HepG2 (cell line): ENCODE data around the gene SH3PXD2A. TPM values are rescaled to one million over a fixed set of nuclear protein-coding genes. Genes with fewer than 3 reads are reported as not detected.
A peak's percentile ranks its signal among the peaks of the same experiment; 100 is the strongest.

Source experiments
- ASH2L ChIP-seq: fragments of 300-600, 200-600 bp; sonication (generic); IDR thresholded peaks from 2 replicates; pipeline ENCODE4 v1.7.0; 2017; ENCODE audit warnings: low read depth, mild to moderate bottlenecking, moderate library complexity, mixed read lengths, low read length; ENCODE audit not compliant: insufficient read length
- CEBPB ChIP-seq: IDR thresholded peaks from 2 replicates; pipeline ENCODE4 v1.6.1; 2011; ENCODE audit warnings: low read depth, low read length, improper control_type of control experiment, borderline replicate concordance
- CREM ChIP-seq, 2 experiments: sonication (generic) in 1 of 2; formaldehyde crosslinking in 1 of 2; IDR thresholded peaks; 2 replicates each; pipeline versions ENCODE4 v1.4.0 to v1.6.1; 2016 to 2020; ENCODE audit warnings: antibody characterized with exemption in 1 of 2, mild to moderate bottlenecking in 1 of 2, missing genetic modification reagents in 1 of 2
- EED ChIP-seq: sonication (generic); formaldehyde crosslinking; IDR thresholded peaks from 2 replicates; pipeline ENCODE4 v1.5.0; 2020; ENCODE audit warnings: mild to moderate bottlenecking, missing genetic modification reagents
- EP300 ChIP-seq, 3 experiments: sonication (generic) in 1 of 3; formaldehyde crosslinking in 1 of 3; IDR thresholded peaks; 2 replicates each; pipeline versions ENCODE4 v1.5.1 to v1.6.1; 2011 to 2020; ENCODE audit warnings: low read depth in 2 of 3, low read length in 2 of 3, borderline replicate concordance in 1 of 3, improper control_type of control experiment in 1 of 3, mild to moderate bottlenecking in 1 of 3, missing genetic modification reagents in 1 of 3, moderate library complexity in 1 of 3
- HMG20A ChIP-seq: IDR thresholded peaks from 2 replicates; pipeline ENCODE4 v1.6.1; 2016; ENCODE audit warnings: borderline replicate concordance
- HNRNPL ChIP-seq: fragments of 200-400 bp; formaldehyde crosslinking; IDR thresholded peaks from 2 replicates; pipeline ENCODE4 v1.6.1; 2017; ENCODE audit warnings: mild to moderate bottlenecking, low read depth, low read length
- MED13 ChIP-seq: sonication (generic); formaldehyde crosslinking; IDR thresholded peaks from 2 replicates; pipeline ENCODE4 v1.5.0; 2020; ENCODE audit warnings: missing genetic modification reagents
- NR2F1 ChIP-seq, 2 experiments: fragments of 450-650 bp in 1 of 2; formaldehyde crosslinking in 1 of 2; IDR thresholded peaks; 2 replicates each; pipeline versions ENCODE4 v1.5.0 to v1.6.1; 2016 to 2020; ENCODE audit warnings: mild to moderate bottlenecking in 1 of 2, missing compliant biosample characterization in 1 of 2, missing genetic modification reagents in 1 of 2, moderate library complexity in 1 of 2
- ONECUT2 ChIP-seq: sonication (generic); formaldehyde crosslinking; IDR thresholded peaks from 2 replicates; pipeline ENCODE4 v1.4.0; 2020; ENCODE audit warnings: missing genetic modification reagents
- POLR2AphosphoS5 ChIP-seq: IDR thresholded peaks from 2 replicates; pipeline ENCODE4 v1.6.1; 2012; ENCODE audit warnings: low read depth, low read length
- RAD51 ChIP-seq: fragments of 450-650 bp; IDR thresholded peaks from 2 replicates; pipeline ENCODE4 v1.6.1; 2016; ENCODE audit warnings: borderline replicate concordance
- RBM39 ChIP-seq: fragments of 200-400 bp; formaldehyde crosslinking; IDR thresholded peaks from one replicate; pipeline ENCODE4 v1.6.1; 2018; ENCODE audit warnings: antibody characterized with exemption, mild to moderate bottlenecking, low read depth, low read length; ENCODE audit not compliant: poor library complexity, severe bottlenecking
- RCOR2 ChIP-seq: IDR thresholded peaks from 2 replicates; pipeline ENCODE4 v1.6.1; 2016; ENCODE audit warnings: missing biosample characterization, missing genetic modification reagents
- RNF2 ChIP-seq: fragments of 450-650 bp; conservative IDR thresholded peaks from 2 replicates; pipeline ENCODE4 v1.6.1; 2016; ENCODE audit warnings: low read depth
- SNAPC2 ChIP-seq: sonication (generic); formaldehyde crosslinking; IDR thresholded peaks from 2 replicates; pipeline ENCODE4 v1.8.1; 2022; ENCODE audit warnings: mild to moderate bottlenecking, missing genetic modification reagents
- TEAD3 ChIP-seq: optimal IDR thresholded peaks from 2 replicates; pipeline ENCODE3; 2016; ENCODE audit warnings: borderline replicate concordance
- YEATS2 ChIP-seq: sonication (generic); formaldehyde crosslinking; IDR thresholded peaks from 2 replicates; pipeline ENCODE4 v1.4.0; 2020; ENCODE audit warnings: missing genetic modification reagents, borderline replicate concordance
- ZNF143 ChIP-seq: sonication (generic); formaldehyde crosslinking; IDR thresholded peaks from 2 replicates; pipeline ENCODE4 v1.4.0; 2020; ENCODE audit warnings: missing genetic modification reagents
- ZSCAN21 ChIP-seq: sonication (generic); formaldehyde crosslinking; IDR thresholded peaks from 2 replicates; pipeline ENCODE4 v1.8.0; 2022; ENCODE audit warnings: mild to moderate bottlenecking, missing genetic modification reagents, moderate library complexity, borderline replicate concordance
- polyA plus RNA-seq, 8 experiments: library from polyadenylated mRNA; depleted of rRNA in 3 of 8; stranded (reverse) in 7 of 8; unstranded in 1 of 8; fragments of >200 nt; fragmentation: Illumina TruSeq in 4 of 8; extraction: Trizol in 4 of 8; gene quantifications; 2 replicates each; pipeline versions ENCODE4 v1.2.1 to v1.2.3, GENCODE V29; 2011 to 2016; ENCODE audit warnings: low read depth in 4 of 8, missing spikeins in 1 of 8, mixed read lengths in 1 of 8; ENCODE audit not compliant: insufficient read depth in 1 of 8
- total RNA-seq, 5 experiments: library from RNA; depleted of rRNA; stranded (reverse); fragments of >200 nt; fragmentation: Illumina TruSeq; extraction: Trizol; gene quantifications; 2 replicates each; pipeline ENCODE4 v1.2.3, GENCODE V29; 2016; ENCODE audit warnings: low read depth in 1 of 5
- TF ChIP-seq, protein P1 (sequence below): IDR thresholded peaks from 2 replicates; pipeline ENCODE4 v1.6.1; 2012; ENCODE audit warnings: low read length, improper control_type of control experiment
- TF ChIP-seq, protein P2 (sequence below): sonication (generic); formaldehyde crosslinking; IDR thresholded peaks from 2 replicates; pipeline ENCODE4 v1.4.0; 2020; ENCODE audit warnings: missing genetic modification reagents, borderline replicate concordance

Gene SH3PXD2A
- total and polyA plus RNA-seq, 2 of the 13 experiments (the other 11 are each of a cell fraction or from before 2014, with no cell fraction given), result 11.1 to 11.3 TPM

DNA sequence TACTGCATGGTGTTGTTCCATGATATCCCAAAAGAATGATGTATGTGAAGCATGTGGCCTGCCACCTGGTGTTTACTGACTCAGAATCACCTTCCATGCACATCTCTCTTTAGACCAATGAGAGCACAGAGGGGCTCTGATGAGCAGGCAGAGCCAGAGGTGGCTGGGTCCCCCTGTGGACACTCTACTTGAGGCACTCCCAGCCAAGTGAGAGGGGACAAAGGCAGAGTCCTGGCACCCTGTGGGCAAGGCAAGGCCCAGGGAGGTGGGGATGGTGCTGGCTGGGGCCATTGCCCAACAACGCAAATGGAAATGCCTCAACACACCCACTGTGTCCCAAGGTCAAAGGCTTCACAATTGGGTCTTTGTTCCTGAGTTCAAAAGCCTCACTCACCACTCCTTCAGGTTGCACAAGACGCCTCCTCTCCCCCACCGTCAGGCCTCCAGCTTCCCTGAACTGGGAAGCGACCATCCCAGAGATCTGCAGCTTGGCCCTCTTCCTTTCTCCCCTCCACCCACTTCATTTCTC, 197.3 kb downstream of the SH3PXD2A start (continued):
- TF ChIP-seq, protein P1, sequence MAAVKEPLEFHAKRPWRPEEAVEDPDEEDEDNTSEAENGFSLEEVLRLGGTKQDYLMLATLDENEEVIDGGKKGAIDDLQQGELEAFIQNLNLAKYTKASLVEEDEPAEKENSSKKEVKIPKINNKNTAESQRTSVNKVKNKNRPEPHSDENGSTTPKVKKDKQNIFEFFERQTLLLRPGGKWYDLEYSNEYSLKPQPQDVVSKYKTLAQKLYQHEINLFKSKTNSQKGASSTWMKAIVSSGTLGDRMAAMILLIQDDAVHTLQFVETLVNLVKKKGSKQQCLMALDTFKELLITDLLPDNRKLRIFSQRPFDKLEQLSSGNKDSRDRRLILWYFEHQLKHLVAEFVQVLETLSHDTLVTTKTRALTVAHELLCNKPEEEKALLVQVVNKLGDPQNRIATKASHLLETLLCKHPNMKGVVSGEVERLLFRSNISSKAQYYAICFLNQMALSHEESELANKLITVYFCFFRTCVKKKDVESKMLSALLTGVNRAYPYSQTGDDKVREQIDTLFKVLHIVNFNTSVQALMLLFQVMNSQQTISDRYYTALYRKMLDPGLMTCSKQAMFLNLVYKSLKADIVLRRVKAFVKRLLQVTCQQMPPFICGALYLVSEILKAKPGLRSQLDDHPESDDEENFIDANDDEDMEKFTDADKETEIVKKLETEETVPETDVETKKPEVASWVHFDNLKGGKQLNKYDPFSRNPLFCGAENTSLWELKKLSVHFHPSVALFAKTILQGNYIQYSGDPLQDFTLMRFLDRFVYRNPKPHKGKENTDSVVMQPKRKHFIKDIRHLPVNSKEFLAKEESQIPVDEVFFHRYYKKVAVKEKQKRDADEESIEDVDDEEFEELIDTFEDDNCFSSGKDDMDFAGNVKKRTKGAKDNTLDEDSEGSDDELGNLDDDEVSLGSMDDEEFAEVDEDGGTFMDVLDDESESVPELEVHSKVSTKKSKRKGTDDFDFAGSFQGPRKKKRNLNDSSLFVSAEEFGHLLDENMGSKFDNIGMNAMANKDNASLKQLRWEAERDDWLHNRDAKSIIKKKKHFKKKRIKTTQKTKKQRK, result no peak
- peak; percentile 79 to 88; a peak in 3 of 4 replicates for TF ChIP-seq EP300 (IDR thresholded peaks at IDR 0.05; ENCODE audit: low read depth in 2 of 2, low read length in 2 of 2)
- TF ChIP-seq EP300 (CRISPR knock-in tag; IDR thresholded peaks at IDR 0.05; ENCODE audit: borderline replicate concordance), result peak; percentile 85
- no peak for TF ChIP-seq ONECUT2
- peak; percentile 60; the same call in 1 of the 2 replicates for TF ChIP-seq MED13 (CRISPR knock-in tag)
- peak; percentile 39 for TF ChIP-seq POLR2AphosphoS5
- no peak for TF ChIP-seq RAD51
- no peak for TF ChIP-seq RBM39
- 0 out of 2 replicates have a peak, but pooled peaks have one; percentile 59 for TF ChIP-seq RCOR2 (CRISPR knock-in tag)
- peak; percentile 95 for TF ChIP-seq HNRNPL
- peak; percentile 30; the same call in 1 of the 2 replicates for TF ChIP-seq HMG20A
- TF ChIP-seq ZNF143 (CRISPR knock-in tag), result no peak
- no peak for TF ChIP-seq SNAPC2 (CRISPR knock-in tag)
- peak; percentile 28; the same call in 1 of the 2 replicates for TF ChIP-seq YEATS2 (CRISPR knock-in tag)
- TF ChIP-seq, protein P2, sequence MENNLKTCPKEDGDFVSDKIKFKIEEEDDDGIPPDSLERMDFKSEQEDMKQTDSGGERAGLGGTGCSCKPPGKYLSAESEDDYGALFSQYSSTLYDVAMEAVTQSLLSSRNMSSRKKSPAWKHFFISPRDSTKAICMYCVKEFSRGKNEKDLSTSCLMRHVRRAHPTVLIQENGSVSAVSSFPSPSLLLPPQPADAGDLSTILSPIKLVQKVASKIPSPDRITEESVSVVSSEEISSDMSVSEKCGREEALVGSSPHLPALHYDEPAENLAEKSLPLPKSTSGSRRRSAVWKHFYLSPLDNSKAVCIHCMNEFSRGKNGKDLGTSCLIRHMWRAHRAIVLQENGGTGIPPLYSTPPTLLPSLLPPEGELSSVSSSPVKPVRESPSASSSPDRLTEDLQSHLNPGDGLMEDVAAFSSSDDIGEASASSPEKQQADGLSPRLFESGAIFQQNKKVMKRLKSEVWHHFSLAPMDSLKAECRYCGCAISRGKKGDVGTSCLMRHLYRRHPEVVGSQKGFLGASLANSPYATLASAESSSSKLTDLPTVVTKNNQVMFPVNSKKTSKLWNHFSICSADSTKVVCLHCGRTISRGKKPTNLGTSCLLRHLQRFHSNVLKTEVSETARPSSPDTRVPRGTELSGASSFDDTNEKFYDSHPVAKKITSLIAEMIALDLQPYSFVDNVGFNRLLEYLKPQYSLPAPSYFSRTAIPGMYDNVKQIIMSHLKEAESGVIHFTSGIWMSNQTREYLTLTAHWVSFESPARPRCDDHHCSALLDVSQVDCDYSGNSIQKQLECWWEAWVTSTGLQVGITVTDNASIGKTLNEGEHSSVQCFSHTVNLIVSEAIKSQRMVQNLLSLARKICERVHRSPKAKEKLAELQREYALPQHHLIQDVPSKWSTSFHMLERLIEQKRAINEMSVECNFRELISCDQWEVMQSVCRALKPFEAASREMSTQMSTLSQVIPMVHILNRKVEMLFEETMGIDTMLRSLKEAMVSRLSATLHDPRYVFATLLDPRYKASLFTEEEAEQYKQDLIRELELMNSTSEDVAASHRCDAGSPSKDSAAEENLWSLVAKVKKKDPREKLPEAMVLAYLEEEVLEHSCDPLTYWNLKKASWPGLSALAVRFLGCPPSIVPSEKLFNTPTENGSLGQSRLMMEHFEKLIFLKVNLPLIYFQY, result no peak
- peak; percentile 37; the same call in 1 of the 2 replicates for TF ChIP-seq CREM (IDR thresholded peaks at IDR 0.05)
- no peak for TF ChIP-seq CREM (CRISPR knock-in tag; IDR thresholded peaks at IDR 0.05)
- 0 out of 4 replicates have a peak, but pooled peaks of 1 of the 2 experiments have one; percentile 21 for TF ChIP-seq NR2F1 (CRISPR knock-in tag; IDR thresholded peaks at IDR 0.05)
- TF ChIP-seq TEAD3 (CRISPR knock-in tag), result no peak
- TF ChIP-seq ASH2L, result peak; percentile 31
- TF ChIP-seq CEBPB, result peak; percentile 96
- no peak for TF ChIP-seq EED
- TF ChIP-seq RNF2, result no peak
- TF ChIP-seq ZSCAN21 (CRISPR knock-in tag), result no peak
